Cardiac ventricle fibroblast (primary cell): ENCODE data around the gene BOD1L1. TPM values are rescaled to one million over a fixed set of nuclear protein-coding genes. Genes with fewer than 3 reads are reported as not detected.

Experiments
- total RNA-seq: library from RNA; depleted of rRNA; stranded (reverse); fragments of >200 nt; gene quantifications from 2 replicates; pipeline ENCODE4 v1.2.3, GENCODE V29; 2015

BOD1L1 gene
- 20.5 and 21.2 TPM in 2 replicates for total RNA-seq

DNA sequence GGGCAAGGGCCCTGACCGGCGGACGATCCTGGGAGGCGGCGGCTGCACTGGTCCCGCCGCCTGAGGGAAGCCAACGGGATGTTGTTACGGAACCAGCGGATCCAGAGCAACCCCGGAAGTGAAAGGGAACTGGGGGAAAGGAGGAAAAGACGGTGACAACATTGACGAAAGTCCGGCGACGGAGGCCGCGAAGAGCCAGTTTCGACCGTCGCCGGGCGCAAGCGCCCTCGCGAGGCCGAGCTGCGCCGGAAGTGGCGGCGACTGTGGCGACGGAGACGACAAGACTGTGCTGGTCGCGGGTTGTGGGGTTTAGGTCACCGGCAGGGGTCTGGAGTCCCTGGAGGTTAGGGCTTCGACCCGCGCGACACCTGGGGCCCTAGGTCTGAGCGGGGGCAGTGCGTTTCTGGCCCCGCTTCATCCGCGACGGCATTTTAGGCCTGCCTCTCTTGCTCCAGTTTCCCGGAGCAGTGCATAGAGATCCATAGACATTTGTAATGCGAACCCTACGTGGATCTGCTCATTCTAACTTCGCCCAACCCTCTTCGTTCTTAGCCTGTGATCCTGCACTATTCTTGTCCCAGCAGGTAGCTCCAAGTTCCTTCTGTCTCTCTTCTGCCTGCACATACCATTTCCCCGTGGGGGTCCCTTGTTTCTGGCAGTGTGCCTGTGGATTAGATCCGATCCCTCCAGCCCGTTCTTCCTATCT is at the start of gene BOD1L1:
BOD1L1 (minus strand) TSS at position 120 of the 706 bp plus-strand sequence. CDS start 138 bp downstream, outside the sequence.

DNA sequence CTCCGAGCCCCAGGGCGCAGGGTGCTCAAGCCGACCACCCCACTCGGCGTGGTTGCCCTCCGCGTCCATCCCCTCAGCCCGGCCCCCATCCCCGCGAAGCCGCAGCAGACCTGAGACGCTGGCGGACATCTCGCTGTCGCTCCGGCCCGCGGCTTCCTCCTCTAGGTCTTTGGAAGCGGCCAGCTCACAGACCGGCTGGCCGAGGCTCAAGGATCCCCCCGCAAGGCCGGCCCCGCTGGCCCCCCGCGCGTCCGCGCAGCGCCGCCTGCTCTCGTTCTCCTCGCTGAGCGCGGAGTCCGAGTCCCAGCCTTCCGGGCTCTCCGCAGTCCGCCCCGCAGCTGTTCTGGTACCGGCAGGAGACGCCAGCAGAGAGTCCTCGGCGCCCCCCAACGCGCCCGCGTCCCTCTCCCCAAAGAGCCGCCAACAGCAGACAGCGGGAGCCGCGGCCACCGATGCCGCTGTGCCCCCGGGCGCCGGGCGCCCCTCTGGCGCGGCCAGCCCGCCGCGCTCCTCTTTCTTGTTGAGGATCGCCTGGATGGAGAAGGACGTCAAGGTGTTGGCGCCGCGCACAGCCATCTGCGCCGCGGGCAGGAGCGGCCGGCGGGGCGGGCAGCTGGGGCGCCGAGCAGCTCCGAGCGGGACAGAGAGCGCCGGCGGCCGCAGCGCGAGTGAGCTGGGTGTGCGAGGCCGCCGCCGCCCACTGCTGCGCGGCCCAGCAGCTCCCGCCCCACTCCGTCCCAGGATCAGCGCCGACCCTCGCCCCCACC is 83.5 kb downstream of the BOD1L1 start, which contains the start of gene NKX3-2:
NKX3-2 (minus strand) TSS at position 670 of the 767 bp plus-strand sequence; CDS start at position 576, 94 bp downstream.

Other genes starting within 250 kb of the BOD1L1 start
- 9.9 and 12.6 TPM in 2 replicates for gene RAB28, start 143.4 kb downstream of the BOD1L1 start, total RNA-seq
- gene NKX3-2, start 83.2 kb downstream of the BOD1L1 start, total RNA-seq = not detected in 2 replicates